B cell (primary cell): ENCODE data around the gene SAMM50.

Experiments used
- CTCF ChIP-seq: fragments of 200-600 bp; IDR thresholded peaks from one replicate; pipeline ENCODE4 v1.8.0; 2022; ENCODE audit warnings: antibody characterized with exemption, mild to moderate bottlenecking
- EZH2 ChIP-seq: IDR thresholded peaks from 2 replicates; pipeline ENCODE4 v1.6.1; 2012; ENCODE audit warnings: borderline replicate concordance, low read depth, mild to moderate bottlenecking, moderate library complexity, low read length; ENCODE audit not compliant: insufficient read depth, poor library complexity, severe bottlenecking

- TF ChIP-seq CTCF (no peak), EZH2 (no peak)
Measured at GRCh38 chr22:43923191-43923590, 32.1 kb upstream of the SAMM50 start.
